ENCODE measurements around the gene TEF.

TEF gene

DNA sequence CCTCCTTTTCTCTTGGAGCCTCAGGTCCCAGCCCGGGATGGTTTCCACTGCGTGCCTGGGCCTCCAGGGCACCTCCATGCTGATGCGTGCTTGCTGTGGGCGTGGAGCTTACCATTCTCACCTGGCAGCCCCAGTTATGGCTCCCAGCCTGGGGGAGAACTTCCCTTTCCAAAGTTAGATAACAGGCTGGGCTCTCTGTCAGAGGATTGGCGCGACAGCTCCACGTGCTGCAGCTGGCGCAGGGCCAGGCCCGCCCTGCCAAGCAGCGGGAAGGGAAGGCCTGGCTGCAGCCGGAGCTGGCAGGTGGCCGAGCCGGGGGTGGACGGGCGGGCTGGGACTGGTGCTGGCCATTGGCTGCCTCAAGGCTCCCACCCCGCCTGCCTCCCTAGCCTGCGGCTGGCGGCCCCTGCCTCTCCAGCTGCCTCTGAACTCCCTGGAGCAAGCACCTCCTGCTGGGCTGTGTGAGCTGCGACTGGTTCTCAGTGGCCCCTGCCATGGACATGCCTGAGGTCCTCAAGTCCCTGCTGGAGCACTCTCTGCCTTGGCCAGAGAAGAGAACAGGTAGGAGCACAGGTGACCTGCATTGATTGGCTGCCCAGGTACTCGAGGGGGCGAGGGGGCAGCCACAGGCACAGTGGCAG, 14.6 kb upstream of the TEF start:
- no peaks in the 10 kb centered on the region for H4K20me1 ChIP-seq (ENCODE audit: insufficient read depth, low read length, poor library complexity, severe bottlenecking)
- no peaks in the 10 kb centered on the region for H3K36me3 ChIP-seq (ENCODE audit: insufficient read depth, low read length)
- H2AFZ ChIP-seq (ENCODE audit: low read length) = no peak overlapping the region
- no peak overlapping the region for H3K9ac ChIP-seq (ENCODE audit: low read depth, low read length, poor library complexity, severe bottlenecking)
- no peak overlapping the region for H3K4me2 ChIP-seq (ENCODE audit: low read depth, low read length, poor library complexity, severe bottlenecking)
- H3K4me3 ChIP-seq (ENCODE audit: low read length, poor library complexity, severe bottlenecking) = no peak overlapping the region
- no peaks in the 10 kb centered on the region for H3K79me2 ChIP-seq (ENCODE audit: insufficient read depth, low read length)
- H3K4me1 ChIP-seq (ENCODE audit: insufficient read depth, low read length, poor library complexity, severe bottlenecking) = no peaks in the 10 kb centered on the region
- no peaks in the 10 kb centered on the region for H3K9me2 ChIP-seq (replicated peaks; ENCODE audit: low read depth, low read length)
- H3K27me3 ChIP-seq (ENCODE audit: insufficient read depth, low read length, poor library complexity, severe bottlenecking) = no peaks in the 10 kb centered on the region
- TF ChIP-seq CTCF (conservative IDR thresholded peaks at IDR 0.05; ENCODE audit: low read length) (no peak), EZH2phosphoT487 (IDR thresholded peaks at IDR 0.05; ENCODE audit: borderline replicate concordance) (no peak)
- no peaks in the 10 kb centered on the region for H3K9me3 ChIP-seq (ENCODE audit: insufficient read depth, low read depth, low read length)
- no peaks in the 10 kb centered on the region for H3F3A ChIP-seq (ENCODE audit: low read depth)

DNA sequence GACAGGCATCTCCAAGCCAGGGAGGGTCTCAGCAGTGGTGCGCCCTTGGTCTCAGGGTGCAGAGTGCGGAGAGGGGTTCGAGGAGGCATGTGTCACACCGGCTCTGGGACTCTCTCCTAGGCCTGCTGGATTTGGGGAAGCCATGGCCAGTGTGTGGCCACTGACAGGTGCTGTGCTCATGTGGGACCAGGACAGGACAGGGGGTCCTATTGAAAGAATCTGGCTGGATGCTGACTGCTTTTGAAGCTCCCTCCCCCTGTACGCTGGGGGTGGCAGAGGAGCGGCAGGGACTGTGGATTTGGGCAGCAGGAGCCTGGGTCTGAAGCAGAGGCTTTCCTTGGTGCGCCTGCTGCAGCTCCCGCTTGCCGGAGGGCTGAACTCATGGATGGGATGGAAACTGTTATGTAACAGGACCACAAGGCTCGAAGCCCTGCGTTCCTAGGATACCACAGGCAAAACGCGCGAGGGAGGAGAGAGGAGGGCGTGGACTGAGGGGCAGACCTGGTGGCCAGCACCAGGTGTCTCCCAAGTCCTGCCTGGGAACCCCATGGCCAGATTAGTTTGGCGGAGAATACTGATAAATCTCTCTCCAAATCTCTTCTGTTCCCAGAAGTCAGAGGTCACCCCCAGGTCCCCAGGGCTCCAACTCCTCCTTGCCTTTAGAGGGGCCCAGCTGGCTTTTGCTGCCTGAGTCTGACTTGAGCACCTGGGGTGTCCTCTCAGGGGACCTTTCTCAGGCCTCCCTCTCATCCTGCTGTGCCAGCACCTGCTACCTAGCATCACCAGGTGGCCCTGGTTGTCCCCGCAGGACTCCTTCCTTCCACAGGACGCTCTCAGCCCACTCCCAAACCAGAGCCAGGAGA, 13.8 kb upstream of the TEF start:
- no peak overlapping the region for H3K9ac ChIP-seq (ENCODE audit: low read depth, low read length, poor library complexity, severe bottlenecking)

DNA sequence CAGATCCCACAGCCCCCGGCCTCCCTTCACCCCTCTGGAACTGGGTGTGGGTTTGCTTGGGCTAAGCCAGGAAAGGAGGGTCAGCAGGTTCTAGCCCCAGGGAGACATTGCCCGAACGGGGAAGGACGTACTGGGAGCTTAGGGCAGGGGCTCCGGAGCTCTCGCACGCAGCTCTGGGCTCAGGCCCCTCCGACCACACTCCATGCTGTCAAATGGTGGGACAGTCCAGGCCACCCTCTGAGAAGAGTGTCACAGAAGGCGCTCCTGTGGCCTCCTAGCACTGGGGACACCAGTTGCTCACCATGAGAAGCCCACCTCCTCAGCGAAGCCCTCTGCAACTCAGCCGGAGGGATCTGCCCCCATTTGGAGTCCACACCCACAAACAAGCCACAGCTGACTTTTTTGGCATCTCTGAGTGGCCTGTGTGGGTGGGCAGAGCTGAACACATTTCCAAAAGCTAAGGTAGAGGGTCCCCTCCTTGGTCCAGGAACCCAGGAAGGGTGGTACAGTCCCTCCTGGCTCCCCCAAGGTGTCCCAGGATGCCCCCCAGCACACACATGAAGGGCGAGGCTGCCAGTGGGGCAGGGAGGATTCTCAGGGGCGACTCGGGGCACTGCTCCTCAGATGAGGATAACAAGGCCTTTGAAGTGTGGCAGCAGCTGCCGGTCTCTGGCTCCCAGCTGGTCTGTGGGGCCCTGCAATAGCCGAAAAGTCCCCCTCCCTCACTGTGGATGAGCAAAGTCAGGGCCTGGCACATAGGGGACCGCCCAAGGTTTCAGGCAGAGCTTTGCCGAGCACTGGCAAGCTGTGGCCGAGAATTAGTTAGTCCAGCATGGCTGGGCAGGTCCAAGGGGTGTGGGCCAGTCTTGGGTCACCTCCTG, 13.0 kb upstream of the TEF start:
- Histone ChIP-seq H3K4me3 (ENCODE audit: low read length, poor library complexity, severe bottlenecking) (no peak overlapping the region), H3K4me2 (ENCODE audit: low read depth, low read length, poor library complexity, severe bottlenecking) (no peak overlapping the region)
- TF ChIP-seq CTCF (conservative IDR thresholded peaks at IDR 0.05; ENCODE audit: low read length) (no peak), EZH2phosphoT487 (IDR thresholded peaks at IDR 0.05; ENCODE audit: borderline replicate concordance) (no peak)

More for the DNA sequence above, 13.8 kb upstream of the TEF start:
- no peak overlapping the region for H2AFZ ChIP-seq (ENCODE audit: low read length)
- H3K9me3 ChIP-seq (ENCODE audit: insufficient read depth, low read depth, low read length) = no peaks in the 10 kb centered on the region
- H3K36me3 ChIP-seq (ENCODE audit: insufficient read depth, low read length) = no peaks in the 10 kb centered on the region
- H3K79me2 ChIP-seq (ENCODE audit: insufficient read depth, low read length) = no peaks in the 10 kb centered on the region
- H3K4me2 ChIP-seq (ENCODE audit: low read depth, low read length, poor library complexity, severe bottlenecking) = no peak overlapping the region
- H3K27me3 ChIP-seq (ENCODE audit: insufficient read depth, low read length, poor library complexity, severe bottlenecking) = no peaks in the 10 kb centered on the region
- H3F3A ChIP-seq (ENCODE audit: low read depth) = no peaks in the 10 kb centered on the region
- H4K20me1 ChIP-seq (ENCODE audit: insufficient read depth, low read length, poor library complexity, severe bottlenecking) = no peaks in the 10 kb centered on the region
- H3K9me2 ChIP-seq (replicated peaks; ENCODE audit: low read depth, low read length) = no peaks in the 10 kb centered on the region
- no peak overlapping the region for H3K4me3 ChIP-seq (ENCODE audit: low read length, poor library complexity, severe bottlenecking)
- TF ChIP-seq EZH2phosphoT487 (IDR thresholded peaks at IDR 0.05; ENCODE audit: borderline replicate concordance) = no peak
- H3K4me1 ChIP-seq (ENCODE audit: insufficient read depth, low read length, poor library complexity, severe bottlenecking) = no peaks in the 10 kb centered on the region

More for the DNA sequence above, 13.0 kb upstream of the TEF start:
- Histone ChIP-seq H3K9me3 (ENCODE audit: insufficient read depth, low read depth, low read length) (no peaks in the 10 kb centered on the region), H3K79me2 (ENCODE audit: insufficient read depth, low read length) (no peaks in the 10 kb centered on the region), H3K9ac (ENCODE audit: low read depth, low read length, poor library complexity, severe bottlenecking) (no peak overlapping the region), H2AFZ (ENCODE audit: low read length) (no peak overlapping the region), H3K9me2 (replicated peaks; ENCODE audit: low read depth, low read length) (no peaks in the 10 kb centered on the region), H3F3A (ENCODE audit: low read depth) (no peaks in the 10 kb centered on the region), H3K27me3 (ENCODE audit: insufficient read depth, low read length, poor library complexity, severe bottlenecking) (no peaks in the 10 kb centered on the region), H3K36me3 (ENCODE audit: insufficient read depth, low read length) (no peaks in the 10 kb centered on the region), H3K4me1 (ENCODE audit: insufficient read depth, low read length, poor library complexity, severe bottlenecking) (no peaks in the 10 kb centered on the region), H4K20me1 (ENCODE audit: insufficient read depth, low read length, poor library complexity, severe bottlenecking) (no peaks in the 10 kb centered on the region)

All from Loucy (cell line).